ENCODE results near the gene PODNL1. TPM values are rescaled to one million over a fixed set of nuclear protein-coding genes. Genes with fewer than 3 reads are reported as not detected.
A peak's percentile ranks its signal among the peaks of the same experiment; 100 is the strongest.

The PODNL1 gene
- total RNA-seq, 6 experiments from 2014 or later = 0.19 to 0.33 TPM; not detected in 4

GRCh38 chr19:13952154-13952930, 14.1 kb upstream of the PODNL1 start, which contains the start of gene DCAF15:
TSS of gene DCAF15 (plus strand) at chr19:13952509. CDS start at chr19:13952513, 4 bp downstream.
- TF ChIP-seq CTCF (IDR thresholded peaks at IDR 0.05) (no peak), POLR2A (IDR thresholded peaks at IDR 0.05) (no peak)
- H3K4me1 ChIP-seq = peaks cover 0 to 12% (median 3%) of the 10 kb centered on the region in 4 donors
- H3K4me3 ChIP-seq = peak within 1 kb of the TSS; percentile 66 to 77 (median 74)
- H3K27me3 ChIP-seq = no peaks in the 10 kb centered on the region
- peaks cover 0 to 13% (median 6%) of the 10 kb centered on the region in 4 donors for H3K36me3 ChIP-seq
- DNase-seq (peak; percentile 99), ATAC-seq (peak; percentile 98 to 100 (median 99))
- intact Hi-C loops (cut with DNase I) = no loop called here
- whole genome bisulfite sequencing (ENCODE audit: insufficient coverage, low coverage, low lambda C conversion rate, missing lambda C conversion rate) = 0% methylated on average over 57 of the region's 65 CpGs
- no peaks in the 10 kb centered on the region for H3K9me3 ChIP-seq
- peak within 1 kb of the TSS; percentile 49 to 69 (median 59) for H3K27ac ChIP-seq

- intact Hi-C loops (cut with DNase I) = no loop called here
Observed at GRCh38 chr19:13951799-13952153, 13.6 kb upstream of the PODNL1 start.

GRCh38 chr19:13951043-13951442, 12.8 kb upstream of the PODNL1 start:
- 83% methylated on average over 2 of the region's 2 CpGs for WGBS (ENCODE audit: insufficient coverage, low coverage, low lambda C conversion rate, missing lambda C conversion rate)
- DNase-seq = no peak

More at GRCh38 chr19:13951799-13952153, 13.6 kb upstream of the PODNL1 start:
- DNase-seq = no peak
- TF ChIP-seq POLR2A (IDR thresholded peaks at IDR 0.05) (no peak), CTCF (IDR thresholded peaks at IDR 0.05) (no peak)
- Histone ChIP-seq H3K9me3 (no peaks in the 10 kb centered on the region), H3K36me3 (peaks cover 0 to 12% (median 5%) of the 10 kb centered on the region in 4 donors), H3K4me3 (peak overlapping the region in 2 of 3 donors; percentile 26 to 77), H3K27ac (no peak overlapping the region), H3K27me3 (no peaks in the 10 kb centered on the region), H3K4me1 (peaks cover 0 to 12% (median 3%) of the 10 kb centered on the region in 4 donors)
- 11% methylated on average over 20 of the region's 20 CpGs for WGBS (ENCODE audit: insufficient coverage, low coverage, low lambda C conversion rate, missing lambda C conversion rate)
- ATAC-seq = no peak

GRCh38 chr19:13946414-13946813, 8.2 kb upstream of the PODNL1 start:
- H3K4me1 ChIP-seq = no peaks in the 10 kb centered on the region
- H3K4me3 ChIP-seq = no peak overlapping the region
- TF ChIP-seq CTCF (IDR thresholded peaks at IDR 0.05) (no peak), POLR2A (IDR thresholded peaks at IDR 0.05) (no peak)
- no peaks in the 10 kb centered on the region for H3K27me3 ChIP-seq
- no peak for DNase-seq
- WGBS (ENCODE audit: insufficient coverage, low coverage, low lambda C conversion rate, missing lambda C conversion rate) = 88% methylated on average over 4 of the region's 4 CpGs
- ATAC-seq = no peak
- H3K36me3 ChIP-seq = no peaks in the 10 kb centered on the region
- H3K27ac ChIP-seq = no peak overlapping the region
- H3K9me3 ChIP-seq = no peaks in the 10 kb centered on the region
- intact Hi-C loops (cut with DNase I) = no loop called here

More at GRCh38 chr19:13951043-13951442, 12.8 kb upstream of the PODNL1 start:
- Histone ChIP-seq H3K27ac (no peak overlapping the region), H3K36me3 (peaks cover 0 to 6% (median 1%) of the 10 kb centered on the region in 4 donors), H3K9me3 (no peaks in the 10 kb centered on the region), H3K27me3 (no peaks in the 10 kb centered on the region), H3K4me3 (no peak overlapping the region), H3K4me1 (peaks cover 0 to 12% (median 3%) of the 10 kb centered on the region in 4 donors)
- TF ChIP-seq POLR2A (IDR thresholded peaks at IDR 0.05) = no peak
- no peak for TF ChIP-seq CTCF (IDR thresholded peaks at IDR 0.05)
- no peak for ATAC-seq
- intact Hi-C loops (cut with DNase I) = no loop called here

Data from right lobe of liver (tissue), 6 donors.